Measurements from ENCODE around the gene CLEC20A.

- TF ChIP-seq EZH2 (IDR thresholded peaks at IDR 0.05; ENCODE audit: low read length, missing control alignments) (no peak), CTCF (conservative IDR thresholded peaks at IDR 0.05 in 1 of 2, IDR thresholded peaks at IDR 0.05 in 1 of 2; ENCODE audit: low read depth in 1 of 2, low read length in 2 of 2) (no peak)
These were observed 1.6 kb downstream of the CLEC20A start for GRCh38 chr1:178495158-178495557.

All from fibroblast of lung (primary cell).